Skin epidermis (tissue), 12 donors: Measurements from ENCODE around the gene MAST2.
"Not testable (repeated sequence)": the region's sequence is repeated elsewhere in the genome, so short reads cannot be mapped to it uniquely, and the experiment has no call there.

Experiments
- H3K27ac ChIP-seq, 21 experiments: fragments of 200-600 bp; sonication (generic) in 11 of 21; one replicate each; pipeline ENCODE4 v1.5.0; 2020; ENCODE audit warnings: mild to moderate bottlenecking in 3 of 21, inconsistent platforms in 2 of 21, moderate library complexity in 2 of 21
- H3K4me3 ChIP-seq, 7 experiments: fragments of 200-600 bp; sonication (generic) in 2 of 7; one replicate each; pipeline ENCODE4 v1.5.0; 2020; ENCODE audit warnings: inconsistent platforms in 2 of 7, mild to moderate bottlenecking in 2 of 7, moderate library complexity in 1 of 7

The MAST2 gene

GRCh38 chr1:45927231-45927915, 124.0 kb downstream of the MAST2 start:
- H3K27ac ChIP-seq, H3K4me3 ChIP-seq: not testable (repeated sequence)

GRCh38 chr1:45928486-45929205, 125.2 kb downstream of the MAST2 start:
- Histone ChIP-seq H3K4me3 (no peak overlapping the region), H3K27ac (no peak overlapping the region)

DNA sequence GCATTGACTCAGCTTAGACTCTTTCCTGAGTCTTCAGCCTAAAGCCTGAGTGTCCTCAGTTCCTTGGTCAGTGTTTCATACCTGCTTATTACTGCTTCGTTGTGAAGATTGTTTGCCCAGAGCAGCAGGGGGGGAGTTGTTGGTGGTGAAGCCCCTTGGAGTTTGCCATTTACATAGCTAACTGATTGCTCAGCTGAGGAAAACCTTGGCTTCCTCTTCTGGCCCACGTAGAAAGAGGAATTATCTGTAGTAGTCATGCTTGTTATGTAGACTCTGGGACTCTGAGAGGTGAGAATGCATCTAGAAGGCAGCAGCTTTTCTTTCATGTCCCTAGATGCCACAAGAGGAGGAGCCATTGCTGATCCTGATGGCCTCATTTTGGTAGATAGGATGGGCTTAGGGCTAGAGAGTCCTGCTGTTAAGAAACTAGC, 125.9 kb downstream of the MAST2 start:
- H3K4me3 ChIP-seq = no peak overlapping the region
- H3K27ac ChIP-seq = peak overlapping the region in 1 of 21 experiments; percentile 14

DNA sequence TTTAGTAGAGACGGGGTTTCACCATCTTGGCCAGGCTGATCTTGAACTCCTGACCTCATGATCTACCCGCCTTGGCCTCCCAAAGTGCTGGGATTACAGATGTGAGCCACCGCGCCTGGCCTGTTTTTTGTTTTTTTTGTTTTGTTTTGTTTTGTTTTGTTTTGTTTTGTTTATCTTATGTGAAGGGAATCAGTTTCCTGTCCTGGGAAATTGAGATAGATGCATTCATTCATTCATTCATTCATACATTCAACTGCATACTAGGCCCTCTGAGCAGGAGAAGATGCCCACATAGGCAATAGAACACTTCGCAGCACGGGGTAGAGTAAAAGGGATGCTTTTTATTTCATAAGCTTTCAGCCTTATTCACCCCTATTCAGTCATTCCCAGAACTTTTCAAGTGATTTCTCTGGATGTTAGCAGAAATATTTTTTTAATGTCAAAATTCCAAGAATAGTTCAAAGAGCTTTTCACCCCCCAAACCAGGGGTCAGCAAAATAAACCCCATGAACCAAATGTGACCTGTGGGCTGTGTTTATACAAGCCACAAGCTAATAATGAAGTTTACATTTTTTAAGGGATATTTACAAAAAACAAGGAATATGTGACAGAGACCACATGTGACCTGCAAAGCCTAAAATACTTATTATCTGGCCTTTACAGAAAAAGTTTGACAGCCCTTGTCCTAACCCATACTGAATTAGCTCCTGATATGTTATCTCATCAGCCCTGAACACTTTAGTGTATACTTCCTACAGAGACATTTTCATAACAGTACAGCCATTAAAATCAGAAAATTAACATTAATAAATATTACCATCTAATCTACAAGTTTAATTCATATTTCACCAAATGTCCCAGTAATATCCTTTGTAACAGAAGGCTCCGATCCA, 127.1 kb downstream of the MAST2 start:
- H3K4me3 ChIP-seq = no peak overlapping the region
- H3K27ac ChIP-seq = no peak overlapping the region

DNA sequence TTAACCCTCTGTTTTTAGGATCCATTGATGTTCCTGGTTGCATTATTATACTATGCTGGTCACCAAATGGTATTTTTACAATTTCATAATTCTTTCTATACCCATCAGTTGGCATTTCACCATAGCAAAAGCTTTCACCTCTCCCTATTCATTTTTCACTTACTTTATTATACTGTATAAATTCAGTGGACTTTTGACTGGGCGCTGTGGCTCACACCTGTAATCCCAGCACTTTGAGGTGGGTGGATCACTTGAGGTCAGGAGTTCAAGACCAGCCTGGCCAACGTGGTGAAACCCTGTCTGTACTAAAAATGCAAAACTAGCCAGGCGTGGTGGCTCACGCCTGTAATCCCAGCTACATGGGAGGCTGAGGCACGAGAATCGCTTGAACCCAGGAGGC, 128.8 kb downstream of the MAST2 start:
- not testable (repeated sequence) for H3K27ac ChIP-seq

DNA sequence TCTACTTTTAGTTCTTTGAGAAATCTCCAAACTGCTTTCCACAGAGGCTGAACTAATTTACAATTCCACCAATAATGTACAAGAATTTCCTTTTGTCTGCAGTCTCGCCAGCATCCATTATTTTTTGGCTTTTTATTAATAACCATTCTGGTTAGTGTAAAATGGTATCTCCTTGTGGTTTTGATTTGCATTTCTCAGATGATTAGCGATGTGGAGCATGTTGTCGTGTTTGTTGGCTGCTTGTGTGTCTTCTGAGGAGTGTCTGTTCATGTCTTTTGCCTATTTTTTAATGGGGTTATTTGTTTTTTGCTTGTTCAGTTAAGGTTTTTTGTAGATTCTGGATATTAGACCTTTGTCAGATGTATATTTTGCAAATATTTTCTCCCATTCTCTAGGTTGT, 131.5 kb downstream of the MAST2 start:
- Histone ChIP-seq H3K4me3 (no peak overlapping the region), H3K27ac (no peak overlapping the region)

More for the DNA sequence above, 128.8 kb downstream of the MAST2 start:
- H3K4me3 ChIP-seq = not testable (repeated sequence)

DNA sequence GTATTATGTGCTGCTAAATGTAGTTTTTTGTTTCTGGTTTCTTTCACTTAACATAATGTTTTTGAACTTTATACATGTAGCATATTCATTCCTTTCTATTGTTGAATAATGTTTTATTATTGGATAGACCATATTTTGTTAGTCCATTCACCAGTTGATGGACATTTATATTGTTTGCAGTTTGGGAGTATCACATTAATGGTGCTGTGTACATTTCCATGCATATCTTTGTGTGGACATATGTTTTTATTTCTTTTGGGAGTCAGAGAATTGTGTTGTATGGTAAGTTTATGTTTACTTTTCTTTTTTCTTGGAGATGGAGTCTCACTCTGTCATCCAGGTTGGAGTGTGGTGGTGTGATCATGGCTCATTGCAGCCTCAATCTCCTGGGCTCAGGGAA, 134.6 kb downstream of the MAST2 start:
- H3K27ac ChIP-seq = no peak overlapping the region

GRCh38 chr1:45942411-45942810, 139.0 kb downstream of the MAST2 start:
- no peak overlapping the region for H3K27ac ChIP-seq
- no peak overlapping the region for H3K4me3 ChIP-seq

More for the DNA sequence above, 134.6 kb downstream of the MAST2 start:
- no peak overlapping the region for H3K4me3 ChIP-seq

DNA sequence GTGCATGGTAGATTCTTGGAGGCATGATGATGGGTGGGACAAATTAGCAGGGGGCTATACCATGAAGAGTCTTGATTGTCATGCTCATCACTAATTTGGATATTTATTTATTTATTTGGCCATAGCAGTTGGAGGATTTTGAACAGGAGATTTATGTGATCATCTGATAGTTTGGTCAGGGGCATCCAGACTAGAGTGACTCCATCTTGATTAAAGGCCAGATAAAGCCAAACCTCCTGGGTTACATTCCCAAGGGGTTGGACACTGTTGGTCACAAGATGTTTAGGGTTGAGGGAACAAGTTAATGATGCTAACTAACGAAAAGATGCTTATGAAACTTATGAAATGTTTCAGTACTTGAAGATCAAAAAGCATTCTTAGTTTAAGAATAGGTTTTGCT, 139.8 kb downstream of the MAST2 start:
- no peak overlapping the region for H3K27ac ChIP-seq
- H3K4me3 ChIP-seq = no peak overlapping the region

GRCh38 chr1:45945426-45945825, 142.0 kb downstream of the MAST2 start:
- H3K4me3 ChIP-seq = no peak overlapping the region
- no peak overlapping the region for H3K27ac ChIP-seq

DNA sequence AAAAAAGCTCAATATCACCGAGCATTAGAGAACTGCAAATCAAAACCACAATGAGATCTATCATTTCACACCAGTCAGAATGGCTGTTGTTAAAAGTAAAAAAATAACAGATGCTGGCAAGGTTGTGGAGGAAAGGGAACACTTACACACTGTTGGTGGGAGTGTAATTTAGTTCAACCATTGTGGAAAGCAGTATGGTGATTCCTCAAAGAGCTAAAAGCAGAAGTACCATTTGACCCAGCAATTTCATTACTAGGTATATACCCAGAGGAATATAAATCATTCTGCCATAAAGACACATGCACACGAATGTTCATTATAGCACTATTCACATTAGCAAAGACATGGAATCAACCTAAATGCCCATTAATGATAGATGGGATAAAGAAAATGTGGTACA, 146.1 kb downstream of the MAST2 start:
- H3K27ac ChIP-seq, H3K4me3 ChIP-seq: not testable (repeated sequence)

DNA sequence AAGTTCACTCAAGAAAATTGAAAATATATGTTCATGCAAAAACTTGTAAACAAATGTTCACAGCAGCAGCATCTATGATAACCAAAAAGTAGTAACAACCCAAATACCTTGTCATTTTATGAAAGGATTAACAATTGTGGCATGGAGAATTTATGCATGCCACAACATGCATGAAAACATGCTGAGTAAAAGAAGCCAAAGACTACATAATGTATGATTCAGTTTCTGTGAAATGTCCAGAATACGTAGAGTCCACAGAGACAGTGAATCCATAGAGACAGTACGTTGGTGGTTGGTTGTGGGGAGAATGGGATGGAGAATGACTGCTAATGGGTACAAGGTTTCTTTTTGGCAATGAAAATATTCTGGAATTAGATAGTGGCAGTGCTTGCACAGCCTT, 148.7 kb downstream of the MAST2 start:
- Histone ChIP-seq H3K4me3 (no peak overlapping the region), H3K27ac (peak overlapping the region in 1 of 21 experiments; percentile 16)

DNA sequence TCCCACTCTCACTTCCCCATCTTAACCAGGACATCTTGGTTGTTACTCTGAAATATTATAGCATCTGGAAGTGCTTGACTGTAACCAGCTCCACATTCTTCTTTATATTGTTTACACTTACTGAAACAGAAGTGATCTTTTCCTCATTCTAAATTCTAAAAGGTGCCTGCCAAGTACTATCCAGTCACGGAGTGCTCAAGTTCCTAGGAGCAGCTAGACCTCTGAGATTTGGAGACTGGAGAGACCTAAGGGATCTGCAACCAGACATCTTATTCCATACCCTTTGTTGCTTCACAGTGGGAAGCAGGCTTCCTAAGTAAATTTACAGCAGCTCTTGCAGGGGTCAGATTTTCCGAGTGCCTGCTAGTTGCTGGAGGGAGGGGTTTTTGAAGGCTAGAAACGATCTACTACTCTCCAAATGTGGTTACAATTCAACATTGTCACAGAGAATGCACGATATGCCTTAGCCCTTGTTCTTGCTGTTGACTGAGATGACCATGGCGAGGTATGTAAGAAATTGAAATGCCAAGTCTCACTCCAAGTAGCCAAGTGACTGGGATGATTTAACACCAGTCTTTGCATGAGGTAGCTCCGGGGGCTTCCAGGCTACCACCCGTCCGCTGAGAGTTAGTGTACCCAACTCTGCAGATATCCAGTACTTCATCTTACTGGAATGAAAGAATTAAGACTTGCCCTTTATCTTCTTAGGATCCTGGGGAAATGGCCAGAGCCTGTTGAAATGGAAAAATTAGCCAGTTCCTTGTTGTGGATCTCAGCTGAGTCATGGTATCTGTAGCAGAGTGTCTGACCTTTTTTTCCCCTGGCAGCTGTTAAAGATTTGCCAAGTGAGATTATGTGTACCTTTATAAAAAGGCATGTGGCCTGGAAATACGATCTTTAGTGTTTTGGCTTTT, 150.8 kb downstream of the MAST2 start:
- Histone ChIP-seq H3K27ac (peak overlapping the region in 7 of 21 experiments; percentile 2 to 59 (median 46)), H3K4me3 (no peak overlapping the region)

GRCh38 chr1:45957684-45958083, 154.3 kb downstream of the MAST2 start:
- Histone ChIP-seq H3K27ac (no peak overlapping the region), H3K4me3 (no peak overlapping the region)

DNA sequence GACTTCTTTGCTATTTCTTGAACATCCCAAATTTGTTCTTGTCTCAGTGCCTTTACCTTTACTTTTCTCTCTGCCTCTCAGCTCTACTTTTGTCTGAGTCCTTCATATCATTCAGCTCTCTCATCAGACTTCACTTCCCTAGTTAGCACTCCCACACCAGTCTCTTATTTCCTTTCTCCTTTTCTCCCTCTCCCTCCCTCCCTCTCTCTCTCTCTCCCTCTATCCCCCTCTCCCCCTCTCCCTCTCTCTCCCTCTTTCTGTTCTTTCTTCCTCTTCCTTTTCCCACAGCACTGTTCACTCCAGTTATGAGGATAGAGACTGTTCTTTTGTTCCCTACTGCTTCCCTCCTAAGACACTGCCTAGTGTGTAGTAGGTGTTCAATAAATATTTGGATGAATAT, 154.9 kb downstream of the MAST2 start:
- no peak overlapping the region for H3K27ac ChIP-seq
- no peak overlapping the region for H3K4me3 ChIP-seq

DNA sequence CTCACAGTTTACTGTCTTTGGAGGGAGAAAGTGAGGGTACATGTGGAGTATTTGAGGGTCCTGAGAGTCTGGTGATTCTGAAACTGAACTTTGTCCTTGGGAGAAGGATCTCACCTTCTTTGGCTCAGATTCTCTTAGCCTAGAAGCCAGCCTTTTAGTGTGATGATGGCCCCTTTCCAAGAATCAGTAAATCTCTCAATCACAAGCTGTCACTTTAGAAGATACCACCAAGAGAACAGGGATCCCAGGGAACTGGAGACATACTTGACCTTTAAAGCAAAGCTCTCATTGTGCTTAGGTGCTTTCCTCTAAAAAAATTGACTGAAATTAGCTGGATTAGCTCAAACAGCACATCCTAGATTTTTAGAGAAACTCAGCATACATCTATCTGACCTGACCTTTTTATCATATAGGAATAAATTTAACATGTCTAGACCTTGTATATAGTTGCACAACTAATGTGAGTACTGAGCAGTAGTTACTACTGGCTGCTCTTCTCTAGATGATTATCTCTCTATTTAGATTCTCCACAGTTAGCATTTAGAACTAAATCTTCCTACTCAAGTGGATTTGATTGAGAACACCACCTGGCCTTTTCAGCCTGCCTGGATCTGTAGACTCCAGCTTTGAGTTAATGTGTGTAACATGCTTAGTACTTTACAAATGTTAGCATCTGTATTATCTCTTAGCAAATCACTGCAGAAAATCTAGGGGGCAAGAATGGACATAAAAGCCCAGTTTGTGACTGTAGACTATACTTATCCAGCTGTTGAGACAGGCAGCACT, 157.7 kb downstream of the MAST2 start:
- Histone ChIP-seq H3K4me3 (no peak overlapping the region), H3K27ac (no peak overlapping the region)

DNA sequence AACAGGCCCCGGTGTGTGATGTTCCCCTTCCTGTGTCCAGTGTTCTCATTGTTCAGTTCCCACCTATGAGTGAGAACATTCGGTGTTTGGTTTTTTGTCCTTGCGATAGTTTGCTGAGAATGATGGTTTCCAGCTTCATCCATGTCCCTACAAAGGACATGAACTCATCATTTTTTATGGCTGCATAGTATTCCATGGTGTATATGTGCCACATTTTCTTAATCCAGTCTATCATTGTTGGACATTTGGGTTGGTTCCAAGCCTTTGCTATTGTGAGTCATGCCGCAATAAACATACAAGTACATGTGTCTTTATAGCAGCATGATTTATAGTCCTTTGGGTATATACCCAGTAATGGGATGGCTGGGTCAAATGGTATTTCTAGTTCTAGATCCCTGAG, 158.5 kb downstream of the MAST2 start:
- H3K27ac ChIP-seq = not testable (repeated sequence)

DNA sequence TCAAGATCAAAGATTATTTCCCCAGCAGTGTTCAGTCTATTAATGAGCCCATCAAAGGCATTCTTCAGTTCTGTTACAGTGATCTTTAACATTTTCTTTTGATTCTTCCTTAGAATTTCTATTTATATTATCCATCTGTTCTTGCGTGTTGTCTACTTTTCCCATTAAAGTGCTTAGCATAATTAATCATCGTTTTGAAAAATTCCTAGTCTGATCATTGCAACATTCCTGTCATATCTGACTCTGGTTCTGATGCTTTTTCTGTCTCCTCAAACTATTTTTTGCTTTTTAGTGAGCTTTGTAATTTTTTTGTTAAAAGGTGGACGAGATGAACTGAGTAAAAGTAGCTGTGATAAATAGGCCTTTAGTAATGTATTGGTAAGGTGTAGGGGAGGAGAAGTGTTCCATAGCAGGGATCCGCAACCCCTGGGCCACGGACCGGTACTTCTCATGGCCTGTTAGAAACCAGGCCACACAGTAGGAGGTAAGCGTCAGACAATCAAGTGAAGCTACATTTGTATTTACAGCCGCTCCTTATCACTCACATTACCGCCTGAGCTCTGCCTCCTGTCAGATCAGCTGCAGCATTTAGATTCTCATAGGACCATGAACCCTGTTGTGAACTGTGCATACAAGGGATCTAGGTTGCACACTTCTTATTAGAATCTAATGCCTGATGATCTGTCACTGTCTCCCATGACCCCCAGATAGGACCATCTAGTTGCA, 165.7 kb downstream of the MAST2 start:
- Histone ChIP-seq H3K27ac (no peak overlapping the region), H3K4me3 (no peak overlapping the region)

More for the DNA sequence above, 158.5 kb downstream of the MAST2 start:
- H3K4me3 ChIP-seq = not testable (repeated sequence)
